GM12873 (cell line): ENCODE data around the gene METTL16.

ENCODE experiments used
- TF ChIP-seq, protein P1 (sequence below): IDR thresholded peaks from 2 replicates; pipeline ENCODE4 v1.5.1; 2012; ENCODE audit warnings: low read depth, mild to moderate bottlenecking, moderate library complexity, low read length, control low read depth; ENCODE audit not compliant: insufficient read depth; ENCODE audit errors: missing control alignments

METTL16 gene

DNA sequence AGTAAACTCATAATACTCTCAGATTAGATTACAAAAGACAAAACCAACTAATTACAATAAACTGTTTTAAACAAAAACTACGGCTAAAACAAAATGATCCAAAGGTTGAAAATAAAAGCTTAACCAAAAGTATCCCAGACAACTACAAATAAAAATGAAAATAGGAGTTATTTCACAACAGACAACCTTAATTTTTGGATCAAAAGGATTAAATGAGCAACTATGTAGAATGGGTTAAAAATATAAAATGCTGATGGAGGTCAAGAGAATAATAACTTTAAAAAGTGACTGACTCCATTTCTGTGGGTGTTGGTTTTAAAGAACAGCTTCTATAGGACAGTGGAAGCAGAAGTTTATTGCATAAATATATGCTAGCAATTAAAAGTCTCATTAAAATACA is 28.6 kb downstream of the METTL16 start:
- TF ChIP-seq, protein P1, sequence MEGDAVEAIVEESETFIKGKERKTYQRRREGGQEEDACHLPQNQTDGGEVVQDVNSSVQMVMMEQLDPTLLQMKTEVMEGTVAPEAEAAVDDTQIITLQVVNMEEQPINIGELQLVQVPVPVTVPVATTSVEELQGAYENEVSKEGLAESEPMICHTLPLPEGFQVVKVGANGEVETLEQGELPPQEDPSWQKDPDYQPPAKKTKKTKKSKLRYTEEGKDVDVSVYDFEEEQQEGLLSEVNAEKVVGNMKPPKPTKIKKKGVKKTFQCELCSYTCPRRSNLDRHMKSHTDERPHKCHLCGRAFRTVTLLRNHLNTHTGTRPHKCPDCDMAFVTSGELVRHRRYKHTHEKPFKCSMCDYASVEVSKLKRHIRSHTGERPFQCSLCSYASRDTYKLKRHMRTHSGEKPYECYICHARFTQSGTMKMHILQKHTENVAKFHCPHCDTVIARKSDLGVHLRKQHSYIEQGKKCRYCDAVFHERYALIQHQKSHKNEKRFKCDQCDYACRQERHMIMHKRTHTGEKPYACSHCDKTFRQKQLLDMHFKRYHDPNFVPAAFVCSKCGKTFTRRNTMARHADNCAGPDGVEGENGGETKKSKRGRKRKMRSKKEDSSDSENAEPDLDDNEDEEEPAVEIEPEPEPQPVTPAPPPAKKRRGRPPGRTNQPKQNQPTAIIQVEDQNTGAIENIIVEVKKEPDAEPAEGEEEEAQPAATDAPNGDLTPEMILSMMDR, result no peak

DNA sequence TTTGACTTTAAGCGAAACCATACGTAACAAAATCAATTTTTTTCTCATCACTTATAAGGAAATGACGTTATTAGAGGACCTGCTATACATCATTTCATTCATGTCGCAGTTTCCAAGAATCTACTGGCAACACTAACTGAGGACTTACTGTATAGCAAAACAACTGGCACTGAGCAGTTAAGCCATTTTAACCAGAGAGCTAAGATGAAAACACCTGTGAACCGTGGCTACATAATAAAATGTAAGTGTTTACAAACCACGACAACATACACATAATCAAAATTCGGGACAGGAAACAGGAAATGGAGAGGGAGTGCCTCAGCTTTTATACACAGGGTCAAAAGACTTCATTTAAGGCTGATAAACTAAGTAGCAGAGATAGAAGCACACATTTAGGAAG is 29.5 kb downstream of the METTL16 start:
- TF ChIP-seq, protein P1, result no peak

DNA sequence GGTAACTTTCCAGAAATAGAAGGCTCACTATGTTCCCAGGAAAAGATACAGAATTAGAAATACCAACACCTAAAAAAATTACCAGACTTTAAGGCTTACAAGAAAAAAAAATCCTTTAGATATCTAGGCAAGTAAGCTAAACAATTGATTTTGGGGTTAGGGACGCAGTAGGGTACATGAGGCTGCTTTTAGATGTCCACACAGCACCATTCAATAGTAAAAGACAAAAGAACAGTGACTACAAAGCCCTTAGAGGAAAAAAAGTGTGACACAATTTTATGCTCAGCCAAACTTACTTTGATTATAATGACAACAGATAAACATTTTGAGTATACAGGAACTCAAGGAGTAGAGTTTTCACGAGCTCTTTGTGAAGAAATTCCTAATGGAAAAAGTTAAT is 29.9 kb downstream of the METTL16 start:
- TF ChIP-seq, protein P1, result no peak

DNA sequence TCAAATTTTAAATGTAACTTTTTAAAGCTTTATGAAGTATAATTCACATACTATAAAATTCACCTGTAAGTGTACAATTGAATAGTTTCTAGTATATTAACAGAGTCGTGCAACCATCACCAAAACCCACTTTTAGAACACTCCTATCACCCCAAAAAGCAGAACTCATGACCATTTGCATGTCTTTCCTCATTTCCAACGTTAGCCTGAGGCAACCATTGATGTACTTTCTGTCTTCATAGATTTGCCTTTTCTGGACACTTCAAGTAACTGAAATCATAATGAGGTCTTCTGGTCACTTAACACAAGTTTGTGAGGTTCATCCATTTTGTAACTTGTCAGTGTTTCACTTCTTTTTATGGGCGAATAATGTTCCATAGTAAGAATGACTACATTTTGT is 33.2 kb downstream of the METTL16 start:
- TF ChIP-seq, protein P1, result no peak

DNA sequence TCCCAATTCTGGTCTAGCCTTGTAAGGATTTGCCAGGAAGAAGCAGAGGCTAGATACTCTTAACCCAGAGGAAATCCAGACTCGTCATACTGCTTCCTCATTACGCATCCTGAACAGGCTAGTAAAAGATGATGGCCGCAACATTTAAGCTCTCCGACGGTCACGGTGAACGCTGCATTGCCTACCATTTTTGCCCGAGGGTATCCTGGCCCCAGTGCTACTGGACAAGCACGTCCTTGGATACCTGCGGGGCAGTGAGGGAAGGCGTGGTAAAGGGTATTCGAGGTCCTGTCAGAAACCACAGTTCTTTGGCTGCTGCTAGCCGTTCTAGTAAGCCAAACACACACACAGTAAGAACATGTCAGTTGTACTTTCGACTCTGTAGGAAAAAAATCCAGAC is 36.6 kb downstream of the METTL16 start:
- TF ChIP-seq, protein P1, result no peak

DNA sequence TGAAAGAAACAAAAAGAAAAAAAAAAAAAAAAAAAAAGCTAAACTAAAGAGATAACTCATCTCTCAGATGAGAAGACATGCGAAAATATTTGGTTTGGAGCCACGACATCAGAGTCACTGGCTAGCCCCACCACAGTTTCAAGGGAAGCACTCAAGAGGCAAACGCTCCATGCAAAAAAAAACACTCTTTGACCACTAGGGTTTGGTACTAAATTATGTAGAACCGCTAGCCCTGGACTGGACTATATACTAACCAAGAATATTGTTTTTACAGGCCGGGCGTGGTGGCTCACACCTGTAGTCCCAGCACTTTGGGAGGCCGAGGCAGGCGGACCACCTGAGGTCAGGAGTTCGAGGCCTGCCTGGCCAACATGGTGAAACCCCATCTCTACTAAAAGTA is 37.3 kb downstream of the METTL16 start:
- TF ChIP-seq, protein P1, result no peak

DNA sequence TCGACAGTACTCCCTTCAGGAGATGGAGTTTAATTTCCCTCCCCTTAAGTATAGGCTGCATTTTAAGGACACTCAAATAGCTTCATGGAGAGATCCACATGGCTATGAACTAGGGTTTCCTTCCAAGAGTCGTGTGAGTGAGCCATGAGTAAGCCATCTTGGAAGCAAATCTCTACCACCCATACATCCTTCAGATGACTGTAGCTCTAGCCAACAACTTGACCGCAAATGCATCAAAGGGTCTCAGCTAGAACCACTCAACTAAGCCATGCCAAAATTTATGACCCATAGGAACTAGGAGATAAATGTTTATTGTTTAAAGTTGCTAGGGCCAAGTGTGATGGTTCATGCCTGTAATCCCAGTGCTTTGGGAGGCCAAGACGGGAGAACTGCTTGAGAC is 43.4 kb downstream of the METTL16 start:
- TF ChIP-seq, protein P1, result no peak
